ENCODE results near the gene KMT5C.

Gene KMT5C

GRCh38 chr19:55339105-55339888, at the start of gene KMT5C:
Gene KMT5C, plus strand, starts transcription at chr19:55339876. Its CDS starts 2,061 bp downstream, at chr19:55341937.
- DNase-seq, result peak; percentile 100

GRCh38 chr19:55297267-55297666, 42.4 kb upstream of the KMT5C start:
- no peak for DNase-seq

GRCh38 chr19:55299991-55300390, 39.7 kb upstream of the KMT5C start:
- DNase-seq, result no peak

- no peak for DNase-seq
Measured at GRCh38 chr19:55300886-55301458, 38.7 kb upstream of the KMT5C start.

- DNase-seq, result peak; percentile 72
Measured at GRCh38 chr19:55301459-55302317, 38.0 kb upstream of the KMT5C start.

- no peak for DNase-seq
Measured at GRCh38 chr19:55302318-55302703, 37.4 kb upstream of the KMT5C start.

- no peak for DNase-seq
Measured at GRCh38 chr19:55303477-55303876, 36.2 kb upstream of the KMT5C start.

- peak; percentile 32 for DNase-seq
Measured at GRCh38 chr19:55304279-55304978, 35.2 kb upstream of the KMT5C start.

- no peak for DNase-seq
Measured at GRCh38 chr19:55304980-55305379, 34.7 kb upstream of the KMT5C start.

- DNase-seq, result peak; percentile 32
Measured at GRCh38 chr19:55305491-55305890, 34.2 kb upstream of the KMT5C start.

- no peak for DNase-seq
Measured at GRCh38 chr19:55305983-55306562, 33.6 kb upstream of the KMT5C start.

GRCh38 chr19:55306712-55307111, 33.0 kb upstream of the KMT5C start:
- no peak for DNase-seq

GRCh38 chr19:55308281-55308680, 31.4 kb upstream of the KMT5C start:
- no peak for DNase-seq

GRCh38 chr19:55309448-55309847, 30.2 kb upstream of the KMT5C start:
- DNase-seq, result no peak

GRCh38 chr19:55310498-55310897, 29.2 kb upstream of the KMT5C start:
- no peak for DNase-seq

GRCh38 chr19:55311397-55311796, 28.3 kb upstream of the KMT5C start:
- no peak for DNase-seq

- no peak for DNase-seq
Measured at GRCh38 chr19:55311797-55312196, 27.9 kb upstream of the KMT5C start.

- no peak for DNase-seq
Measured at GRCh38 chr19:55312621-55313512, 26.8 kb upstream of the KMT5C start.

- DNase-seq, result no peak
Measured at GRCh38 chr19:55314396-55314795, 25.3 kb upstream of the KMT5C start.

- no peak for DNase-seq
Measured at GRCh38 chr19:55315956-55316525, 23.6 kb upstream of the KMT5C start.

GRCh38 chr19:55316646-55317045, 23.0 kb upstream of the KMT5C start:
- no peak for DNase-seq
